Epithelial cell of esophagus (primary cell): ENCODE data around the gene NPY5R.
A peak's percentile ranks its signal among the peaks of the same experiment; 100 is the strongest.

Experiments used
- DNase-seq: peaks from one replicate; pipeline ENCODE4 v3.0.0; 2010; ENCODE audit warnings: low read depth
- H3K4me3 ChIP-seq: 2 replicates; pipeline ENCODE4 v1.5.1; 2011; ENCODE audit warnings: mild to moderate bottlenecking, low read length, control low read depth
- TF ChIP-seq, protein P1 (sequence below): IDR thresholded peaks from 2 replicates; pipeline ENCODE4 v1.5.1; 2011; ENCODE audit warnings: low read depth, mild to moderate bottlenecking, low read length, control low read depth, inconsistent platforms; ENCODE audit not compliant: insufficient read depth; ENCODE audit errors: missing control alignments

NPY5R gene

GRCh38 chr4:163356104-163356503, 12.4 kb downstream of the NPY5R start:
- no peak overlapping the region for H3K4me3 ChIP-seq
- TF ChIP-seq, protein P1, sequence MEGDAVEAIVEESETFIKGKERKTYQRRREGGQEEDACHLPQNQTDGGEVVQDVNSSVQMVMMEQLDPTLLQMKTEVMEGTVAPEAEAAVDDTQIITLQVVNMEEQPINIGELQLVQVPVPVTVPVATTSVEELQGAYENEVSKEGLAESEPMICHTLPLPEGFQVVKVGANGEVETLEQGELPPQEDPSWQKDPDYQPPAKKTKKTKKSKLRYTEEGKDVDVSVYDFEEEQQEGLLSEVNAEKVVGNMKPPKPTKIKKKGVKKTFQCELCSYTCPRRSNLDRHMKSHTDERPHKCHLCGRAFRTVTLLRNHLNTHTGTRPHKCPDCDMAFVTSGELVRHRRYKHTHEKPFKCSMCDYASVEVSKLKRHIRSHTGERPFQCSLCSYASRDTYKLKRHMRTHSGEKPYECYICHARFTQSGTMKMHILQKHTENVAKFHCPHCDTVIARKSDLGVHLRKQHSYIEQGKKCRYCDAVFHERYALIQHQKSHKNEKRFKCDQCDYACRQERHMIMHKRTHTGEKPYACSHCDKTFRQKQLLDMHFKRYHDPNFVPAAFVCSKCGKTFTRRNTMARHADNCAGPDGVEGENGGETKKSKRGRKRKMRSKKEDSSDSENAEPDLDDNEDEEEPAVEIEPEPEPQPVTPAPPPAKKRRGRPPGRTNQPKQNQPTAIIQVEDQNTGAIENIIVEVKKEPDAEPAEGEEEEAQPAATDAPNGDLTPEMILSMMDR = no peak
- DNase-seq = no peak

DNA sequence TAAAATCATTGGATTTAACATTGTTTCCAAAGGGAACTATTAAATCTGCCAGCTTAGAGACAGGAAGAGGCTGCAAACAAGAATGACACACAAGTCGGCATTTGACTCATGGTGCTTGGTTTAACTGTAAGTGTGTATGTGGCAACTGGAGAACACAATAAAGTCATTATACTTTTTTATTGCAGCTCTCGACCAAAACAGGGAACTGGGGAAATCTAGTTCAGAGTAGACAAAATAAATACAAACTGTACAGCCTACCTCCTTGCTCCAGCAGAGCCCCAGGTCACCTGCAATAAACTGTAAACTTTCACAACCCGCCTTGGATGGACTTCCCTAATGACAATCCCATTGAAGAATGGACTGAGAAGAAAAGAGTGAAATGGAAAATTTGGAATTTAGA, 24.0 kb downstream of the NPY5R start:
- peak; percentile 22 for DNase-seq
- no peak overlapping the region for H3K4me3 ChIP-seq
- TF ChIP-seq, protein P1 = no peak

GRCh38 chr4:163372029-163372428, 28.3 kb downstream of the NPY5R start:
- peak; percentile 13 for DNase-seq
- H3K4me3 ChIP-seq = no peak overlapping the region
- TF ChIP-seq, protein P1 = no peak

GRCh38 chr4:163378661-163379060, 35.0 kb downstream of the NPY5R start:
- H3K4me3 ChIP-seq = no peak overlapping the region
- no peak for DNase-seq
- TF ChIP-seq, protein P1 = no peak

DNA sequence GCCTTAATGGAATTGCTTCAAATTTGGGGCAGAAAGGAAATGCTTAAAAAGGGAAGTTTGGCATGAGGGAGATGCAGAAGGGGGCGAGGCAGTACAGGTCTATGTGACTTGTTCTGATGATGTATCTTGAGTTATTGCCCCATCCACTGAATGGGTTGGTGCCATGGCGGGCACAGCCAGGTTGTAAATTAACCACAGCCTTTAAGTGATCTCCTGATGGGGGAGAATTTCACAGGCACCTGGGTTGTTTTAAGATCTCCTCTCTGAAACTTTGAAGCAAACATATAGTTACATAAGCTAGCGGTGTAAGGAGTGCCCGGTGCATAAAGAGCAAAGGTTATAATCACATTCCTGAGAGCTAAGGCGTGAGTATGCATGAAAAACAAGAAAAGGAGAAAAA, 37.0 kb downstream of the NPY5R start:
- DNase-seq = no peak
- no peak overlapping the region for H3K4me3 ChIP-seq
- TF ChIP-seq, protein P1 = no peak

DNA sequence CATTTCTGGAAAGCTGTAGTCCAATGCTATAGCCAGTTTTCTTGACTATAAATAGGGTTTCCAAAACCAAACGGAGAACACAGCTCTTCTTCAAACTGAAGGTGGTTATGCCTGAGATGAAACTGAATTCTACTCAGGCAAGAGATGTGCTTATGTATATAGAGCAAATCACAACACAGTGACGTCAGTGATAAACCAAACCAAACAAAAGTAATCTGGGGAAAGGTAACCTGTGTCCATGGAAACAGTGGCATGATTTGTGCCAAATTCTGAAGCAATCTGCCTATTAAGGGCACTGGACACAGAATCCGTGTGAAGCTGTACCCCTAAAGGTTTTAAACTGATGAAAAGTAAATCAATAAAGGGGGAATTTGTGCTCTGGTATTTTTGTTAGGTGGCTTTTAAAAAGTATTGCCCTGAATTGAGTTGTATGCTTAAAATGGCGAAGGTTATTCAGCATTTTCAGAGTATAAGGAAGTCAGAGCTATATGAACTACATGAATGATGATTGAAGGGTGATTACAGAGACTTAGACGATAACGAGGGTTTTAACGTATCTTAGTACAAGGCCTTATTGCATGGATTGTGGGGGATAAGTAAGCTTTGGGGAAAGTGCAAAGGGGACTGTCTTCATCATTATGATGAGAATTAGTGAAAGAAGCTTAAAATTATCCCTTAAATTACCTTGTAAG, 38.6 kb downstream of the NPY5R start:
- TF ChIP-seq, protein P1 = no peak
- no peak overlapping the region for H3K4me3 ChIP-seq
- no peak for DNase-seq

- no peak for DNase-seq
- no peak overlapping the region for H3K4me3 ChIP-seq
- TF ChIP-seq, protein P1 = no peak
These were observed 40.7 kb downstream of the NPY5R start for GRCh38 chr4:163384434-163384833.
